ENCODE data around the gene B4GALT3. TPM values are rescaled to one million over a fixed set of nuclear protein-coding genes. Genes with fewer than 3 reads are reported as not detected.

The B4GALT3 gene
- total RNA-seq, 1 experiment from 2014 or later = 40.4 TPM

GRCh38 chr1:161130266-161130665 is 47.0 kb downstream of the B4GALT3 start:
- DNase-seq (ENCODE audit: low read depth) = no peak

- peak; percentile 4 for DNase-seq (ENCODE audit: low read depth)
Measured at GRCh38 chr1:161128591-161129420, 48.5 kb downstream of the B4GALT3 start.

- no peak for DNase-seq (ENCODE audit: low read depth)
Measured at GRCh38 chr1:161127649-161128048, 49.7 kb downstream of the B4GALT3 start.

GRCh38 chr1:161122967-161123366 is 54.3 kb downstream of the B4GALT3 start:
- DNase-seq (ENCODE audit: low read depth) = no peak

- no peak for DNase-seq (ENCODE audit: low read depth)
Measured at GRCh38 chr1:161121834-161122233, 55.5 kb downstream of the B4GALT3 start.

Other genes starting within 250 kb of the B4GALT3 start
- not detected in 2 replicates for gene ITLN2, start 222.7 kb downstream of the B4GALT3 start, total RNA-seq (2014; rRNA removed)
- gene F11R, start 156.4 kb downstream of the B4GALT3 start, total RNA-seq (2014; rRNA removed) = 1.4 and 2.6 TPM in 2 replicates
- gene TSTD1, start 138.5 kb downstream of the B4GALT3 start, total RNA-seq (2014; rRNA removed) = 14.7 and 27.3 TPM in 2 replicates
- 76.0 and 83.2 TPM in 2 replicates for gene USF1, start 131.5 kb downstream of the B4GALT3 start, total RNA-seq (2014; rRNA removed)
- not detected in 2 replicates for gene ARHGAP30, start 107.6 kb downstream of the B4GALT3 start, total RNA-seq (2014; rRNA removed)
- gene NECTIN4, start 87.9 kb downstream of the B4GALT3 start, total RNA-seq (2014; rRNA removed) = 0.26 TPM in 1 of 2 replicates, not detected in the other
- 0.29 and 0.71 TPM in 2 replicates for gene KLHDC9, start 79.1 kb downstream of the B4GALT3 start, total RNA-seq (2014; rRNA removed)
- gene PFDN2, start 59.5 kb downstream of the B4GALT3 start, total RNA-seq (2014; rRNA removed) = 58.6 and 87.5 TPM in 2 replicates
- gene NIT1, start 59.4 kb downstream of the B4GALT3 start, total RNA-seq (2014; rRNA removed) = 25.6 and 28.4 TPM in 2 replicates
- gene DEDD, start 44.8 kb downstream of the B4GALT3 start, total RNA-seq (2014; rRNA removed) = 27.7 and 29.6 TPM in 2 replicates
- gene UFC1, start 23.5 kb downstream of the B4GALT3 start, total RNA-seq (2014; rRNA removed) = 50.0 and 90.6 TPM in 2 replicates
- 9.1 and 15.3 TPM in 2 replicates for gene USP21, start 18.0 kb downstream of the B4GALT3 start, total RNA-seq (2014; rRNA removed)
- gene PPOX, start 11.1 kb downstream of the B4GALT3 start, total RNA-seq (2014; rRNA removed) = 15.3 and 17.8 TPM in 2 replicates
- 5.0 and 5.4 TPM in 2 replicates for gene ADAMTS4, start 21.5 kb upstream of the B4GALT3 start, total RNA-seq (2014; rRNA removed)
- 115 and 133 TPM in 2 replicates for gene NDUFS2, start 24.9 kb upstream of the B4GALT3 start, total RNA-seq (2014; rRNA removed)
- gene FCER1G, start 37.8 kb upstream of the B4GALT3 start, total RNA-seq (2014; rRNA removed) = 0.86 and 1.2 TPM in 2 replicates
- gene APOA2, start 46.1 kb upstream of the B4GALT3 start, total RNA-seq (2014; rRNA removed) = not detected in 2 replicates
- gene TOMM40L, start 48.6 kb upstream of the B4GALT3 start, total RNA-seq (2014; rRNA removed) = 9.8 and 12.6 TPM in 2 replicates
- gene NR1I3, start 60.7 kb upstream of the B4GALT3 start, total RNA-seq (2014; rRNA removed) = not detected in 2 replicates
- 0.17 TPM in 1 of 2 replicates, not detected in the other for gene PCP4L1, start 81.2 kb upstream of the B4GALT3 start, total RNA-seq (2014; rRNA removed)
- gene MPZ, start 132.5 kb upstream of the B4GALT3 start, total RNA-seq (2014; rRNA removed) = 10.7 TPM in 2 replicates
- 32.8 and 34.1 TPM in 2 replicates for gene SDHC, start 136.9 kb upstream of the B4GALT3 start, total RNA-seq (2014; rRNA removed)
- gene CFAP126, start 190.4 kb upstream of the B4GALT3 start, total RNA-seq (2014; rRNA removed) = not detected in 2 replicates

All from LHCN-M2 (cell line).